H1 (cell line): Measurements from ENCODE around the gene FRRS1.

Experiments used
- CREB1 ChIP-seq: IDR thresholded peaks from 2 replicates; pipeline ENCODE4 v1.6.1; 2012; ENCODE audit warnings: inconsistent platforms
- EZH2 ChIP-seq: fragments of 200-600 bp; sonication (generic); IDR thresholded peaks from 2 replicates; pipeline ENCODE4 v1.7.1; 2012; ENCODE audit warnings: low read depth, mild to moderate bottlenecking, moderate library complexity, low read length, inconsistent platforms; ENCODE audit not compliant: severe bottlenecking
- KDM4A ChIP-seq: IDR thresholded peaks from one replicate; pipeline ENCODE4 v1.7.1; 2012; ENCODE audit warnings: low read depth, mild to moderate bottlenecking, moderate library complexity, low read length, inconsistent platforms; ENCODE audit not compliant: severe bottlenecking
- NRF1 ChIP-seq: IDR thresholded peaks from 2 replicates; pipeline ENCODE4 v1.6.1; 2011; ENCODE audit warnings: mild to moderate bottlenecking, low read depth, low read length, improper control_type of control experiment
- POLR2A ChIP-seq, 2 experiments: IDR thresholded peaks; 1 replicate in 1 of 2; 2 replicates in 1 of 2; pipeline ENCODE4 v1.6.1; 2011; ENCODE audit warnings: low read depth in 2 of 2, low read length in 2 of 2, mild to moderate bottlenecking in 2 of 2; ENCODE audit errors: control extremely low read depth in 1 of 2
- RAD21 ChIP-seq, 2 experiments: IDR thresholded peaks in 1 of 2; conservative IDR thresholded peaks in 1 of 2; 2 replicates each; pipeline ENCODE4 v1.6.1; 2011; ENCODE audit warnings: low read depth in 2 of 2, low read length in 2 of 2, improper control_type of control experiment in 1 of 2, inconsistent platforms in 1 of 2, mild to moderate bottlenecking in 1 of 2, moderate library complexity in 1 of 2
- SIN3A ChIP-seq, 2 experiments: IDR thresholded peaks in 1 of 2; conservative IDR thresholded peaks in 1 of 2; 2 replicates each; pipeline ENCODE4 v1.6.1; 2011 to 2012; ENCODE audit warnings: low read length in 2 of 2, improper control_type of control experiment in 1 of 2, low read depth in 1 of 2, mild to moderate bottlenecking in 1 of 2
- SP4 ChIP-seq: IDR thresholded peaks from 2 replicates; pipeline ENCODE4 v1.6.1; 2012; ENCODE audit warnings: low read length, inconsistent platforms
- TCF12 ChIP-seq: IDR thresholded peaks from 2 replicates; pipeline ENCODE4 v1.6.1; 2011; ENCODE audit warnings: low read depth, mild to moderate bottlenecking, low read length
- ZNF274 ChIP-seq: IDR thresholded peaks from 2 replicates; pipeline ENCODE4 v1.7.0; 2012; ENCODE audit warnings: low read length, borderline replicate concordance; ENCODE audit errors: extremely low read depth
- TF ChIP-seq, protein P1 (sequence below), 3 experiments: IDR thresholded peaks; 1 replicate in 2 of 3; 2 replicates in 1 of 3; pipeline versions ENCODE4 v1.5.1 to v1.6.1; 2011; ENCODE audit warnings: low read length in 3 of 3, mild to moderate bottlenecking in 3 of 3, inconsistent platforms in 2 of 3, low read depth in 1 of 3, moderate library complexity in 1 of 3; ENCODE audit not compliant: insufficient read depth in 1 of 3; ENCODE audit errors: control extremely low read depth in 1 of 3
- TF ChIP-seq, protein P2 (sequence below): IDR thresholded peaks from 2 replicates; pipeline ENCODE4 v1.6.1; 2012; ENCODE audit warnings: low read length, inconsistent platforms

DNA sequence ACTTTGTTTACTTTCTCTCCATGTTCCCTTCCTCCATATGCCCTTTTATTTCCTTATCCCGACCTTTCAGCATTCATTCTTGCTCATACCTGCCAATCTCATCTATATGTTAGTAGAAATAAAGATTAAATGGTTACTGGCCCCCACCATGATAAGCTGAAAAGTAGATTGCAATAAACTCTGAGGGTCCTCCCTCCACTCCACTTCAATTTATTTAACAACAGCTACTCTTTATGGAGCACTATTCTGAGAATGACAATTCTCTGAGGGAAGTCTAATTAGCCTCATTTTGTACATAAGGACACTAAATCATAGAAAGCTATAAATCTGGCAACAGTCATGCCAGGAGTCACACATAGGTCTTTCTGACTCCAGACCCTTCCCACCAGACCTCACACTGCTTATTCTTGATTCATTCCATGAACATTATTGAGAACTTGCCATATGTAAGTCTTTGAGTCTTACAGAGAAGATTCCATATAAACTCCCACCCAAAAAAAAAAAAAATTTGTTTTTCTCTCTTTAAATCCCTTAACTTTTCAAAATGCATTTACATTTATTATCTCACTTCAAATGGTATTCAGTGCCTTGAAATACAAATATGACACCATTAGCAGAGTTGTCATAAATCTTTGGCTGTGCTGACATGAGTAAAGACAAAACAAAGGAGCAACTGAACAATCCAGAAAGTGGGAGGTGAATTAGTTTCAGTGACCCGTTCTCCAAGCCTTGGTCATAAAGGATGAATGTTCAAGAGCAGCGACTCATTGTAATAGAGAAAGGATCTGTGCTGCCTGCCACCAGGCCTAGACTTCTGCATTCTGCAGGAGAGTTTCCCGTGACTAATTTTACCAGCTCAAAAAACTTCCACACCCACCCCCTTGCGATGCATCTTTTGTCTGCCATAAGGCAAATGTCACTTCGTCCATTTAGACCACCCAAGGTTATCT lies 92.0 kb downstream of the FRRS1 start:
- TF ChIP-seq POLR2A (IDR thresholded peaks at IDR 0.05; ENCODE audit: control extremely low read depth in 1 of 2, low read depth in 2 of 2, low read length in 2 of 2) (no peak), SIN3A (conservative IDR thresholded peaks at IDR 0.05 in 1 of 2, IDR thresholded peaks at IDR 0.05 in 1 of 2; ENCODE audit: low read depth in 1 of 2, low read length in 2 of 2) (no peak), NRF1 (no peak), KDM4A (no peak), ZNF274 (no peak), TCF12 (no peak), RAD21 (IDR thresholded peaks at IDR 0.05 in 1 of 2, conservative IDR thresholded peaks at IDR 0.05 in 1 of 2; ENCODE audit: low read depth in 2 of 2, low read length in 2 of 2) (no peak), EZH2 (no peak), SP4 (no peak), CREB1 (no peak)
- TF ChIP-seq, protein P1, sequence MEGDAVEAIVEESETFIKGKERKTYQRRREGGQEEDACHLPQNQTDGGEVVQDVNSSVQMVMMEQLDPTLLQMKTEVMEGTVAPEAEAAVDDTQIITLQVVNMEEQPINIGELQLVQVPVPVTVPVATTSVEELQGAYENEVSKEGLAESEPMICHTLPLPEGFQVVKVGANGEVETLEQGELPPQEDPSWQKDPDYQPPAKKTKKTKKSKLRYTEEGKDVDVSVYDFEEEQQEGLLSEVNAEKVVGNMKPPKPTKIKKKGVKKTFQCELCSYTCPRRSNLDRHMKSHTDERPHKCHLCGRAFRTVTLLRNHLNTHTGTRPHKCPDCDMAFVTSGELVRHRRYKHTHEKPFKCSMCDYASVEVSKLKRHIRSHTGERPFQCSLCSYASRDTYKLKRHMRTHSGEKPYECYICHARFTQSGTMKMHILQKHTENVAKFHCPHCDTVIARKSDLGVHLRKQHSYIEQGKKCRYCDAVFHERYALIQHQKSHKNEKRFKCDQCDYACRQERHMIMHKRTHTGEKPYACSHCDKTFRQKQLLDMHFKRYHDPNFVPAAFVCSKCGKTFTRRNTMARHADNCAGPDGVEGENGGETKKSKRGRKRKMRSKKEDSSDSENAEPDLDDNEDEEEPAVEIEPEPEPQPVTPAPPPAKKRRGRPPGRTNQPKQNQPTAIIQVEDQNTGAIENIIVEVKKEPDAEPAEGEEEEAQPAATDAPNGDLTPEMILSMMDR (IDR thresholded peaks at IDR 0.05; ENCODE audit: control extremely low read depth in 1 of 3, insufficient read depth in 1 of 3, low read depth in 1 of 3, low read length in 3 of 3), result no peak
- TF ChIP-seq, protein P2, sequence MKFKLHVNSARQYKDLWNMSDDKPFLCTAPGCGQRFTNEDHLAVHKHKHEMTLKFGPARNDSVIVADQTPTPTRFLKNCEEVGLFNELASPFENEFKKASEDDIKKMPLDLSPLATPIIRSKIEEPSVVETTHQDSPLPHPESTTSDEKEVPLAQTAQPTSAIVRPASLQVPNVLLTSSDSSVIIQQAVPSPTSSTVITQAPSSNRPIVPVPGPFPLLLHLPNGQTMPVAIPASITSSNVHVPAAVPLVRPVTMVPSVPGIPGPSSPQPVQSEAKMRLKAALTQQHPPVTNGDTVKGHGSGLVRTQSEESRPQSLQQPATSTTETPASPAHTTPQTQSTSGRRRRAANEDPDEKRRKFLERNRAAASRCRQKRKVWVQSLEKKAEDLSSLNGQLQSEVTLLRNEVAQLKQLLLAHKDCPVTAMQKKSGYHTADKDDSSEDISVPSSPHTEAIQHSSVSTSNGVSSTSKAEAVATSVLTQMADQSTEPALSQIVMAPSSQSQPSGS, result no peak
